ENCODE data around the gene HID1.
"Not testable (repeated sequence)": the region's sequence is repeated elsewhere in the genome, so short reads cannot be mapped to it uniquely, and the experiment has no call there.

Gene HID1

GRCh38 chr17:75006653-75007052 lies 34.1 kb upstream of the HID1 start:
- Mint-ChIP-seq H3K9me3 (no peaks in the 10 kb centered on the region), H3K27me3 (peaks cover 0 to 32% of the 10 kb centered on the region in 2 donors), H3K36me3 (ENCODE audit: insufficient read depth) (no peaks in the 10 kb centered on the region), H3K4me1 (ENCODE audit: low read depth in 2 of 2) (peaks cover 0 to under 1% of the 10 kb centered on the region in 2 donors), H3K27ac (no peak overlapping the region), H3K4me3 (no peak overlapping the region)
- ATAC-seq (replicated peaks) (no peak), DNase-seq (no peak)

- not testable (repeated sequence) for H3K27ac Mint-ChIP-seq; H3K36me3 Mint-ChIP-seq (ENCODE audit: insufficient read depth); H3K4me1 Mint-ChIP-seq (ENCODE audit: low read depth in 2 of 2); ATAC-seq (replicated peaks); DNase-seq; H3K4me3 Mint-ChIP-seq; H3K9me3 Mint-ChIP-seq
- peaks cover 0 to 32% of the 10 kb centered on the region in 2 donors for H3K27me3 Mint-ChIP-seq
These were observed 33.5 kb upstream of the HID1 start for GRCh38 chr17:75006084-75006483.

- peaks cover 0 to 32% of the 10 kb centered on the region in 2 donors for H3K27me3 Mint-ChIP-seq
- DNase-seq = no peak
- peaks cover 4% of the 10 kb centered on the region for H3K36me3 Mint-ChIP-seq (ENCODE audit: insufficient read depth)
- no peaks in the 10 kb centered on the region for H3K4me1 Mint-ChIP-seq (ENCODE audit: low read depth in 2 of 2)
- no peaks in the 10 kb centered on the region for H3K9me3 Mint-ChIP-seq
- H3K4me3 Mint-ChIP-seq = no peak overlapping the region
- no peak overlapping the region for H3K27ac Mint-ChIP-seq
- no peak for ATAC-seq (replicated peaks)
These were observed 32.7 kb upstream of the HID1 start for GRCh38 chr17:75005291-75005690.

GRCh38 chr17:75004371-75004770 lies 31.8 kb upstream of the HID1 start:
- H3K4me3 Mint-ChIP-seq = no peak overlapping the region
- H3K4me1 Mint-ChIP-seq (ENCODE audit: low read depth in 2 of 2) = no peaks in the 10 kb centered on the region
- peaks cover 0 to 32% of the 10 kb centered on the region in 2 donors for H3K27me3 Mint-ChIP-seq
- no peak overlapping the region for H3K27ac Mint-ChIP-seq
- DNase-seq (no peak), ATAC-seq (replicated peaks) (no peak)
- H3K36me3 Mint-ChIP-seq (ENCODE audit: insufficient read depth) = peaks cover 4% of the 10 kb centered on the region
- no peaks in the 10 kb centered on the region for H3K9me3 Mint-ChIP-seq

- DNase-seq = no peak
- H3K36me3 Mint-ChIP-seq (ENCODE audit: insufficient read depth) = peaks cover 4% of the 10 kb centered on the region
- H3K4me1 Mint-ChIP-seq (ENCODE audit: low read depth in 2 of 2) = no peaks in the 10 kb centered on the region
- ATAC-seq (replicated peaks) = no peak
- H3K27me3 Mint-ChIP-seq = peaks cover 0 to 32% of the 10 kb centered on the region in 2 donors
- H3K27ac Mint-ChIP-seq = no peak overlapping the region
- H3K4me3 Mint-ChIP-seq = no peak overlapping the region
- no peaks in the 10 kb centered on the region for H3K9me3 Mint-ChIP-seq
These were observed 31.4 kb upstream of the HID1 start for GRCh38 chr17:75003957-75004355.

GRCh38 chr17:75003070-75003956 lies 30.8 kb upstream of the HID1 start:
- Mint-ChIP-seq H3K27ac (no peak overlapping the region), H3K9me3 (no peaks in the 10 kb centered on the region), H3K4me1 (ENCODE audit: low read depth in 2 of 2) (no peaks in the 10 kb centered on the region), H3K36me3 (ENCODE audit: insufficient read depth) (peaks cover 4% of the 10 kb centered on the region), H3K4me3 (no peak overlapping the region), H3K27me3 (peaks cover 0 to 32% of the 10 kb centered on the region in 2 donors)
- no peak for ATAC-seq (replicated peaks)
- no peak for DNase-seq

- no peak overlapping the region for H3K27ac Mint-ChIP-seq
- H3K9me3 Mint-ChIP-seq = no peaks in the 10 kb centered on the region
- ATAC-seq (replicated peaks) = no peak
- no peak overlapping the region for H3K4me3 Mint-ChIP-seq
- H3K27me3 Mint-ChIP-seq = peaks cover 0 to 32% of the 10 kb centered on the region in 2 donors
- no peak for DNase-seq
- no peaks in the 10 kb centered on the region for H3K4me1 Mint-ChIP-seq (ENCODE audit: low read depth in 2 of 2)
- peaks cover 4% of the 10 kb centered on the region for H3K36me3 Mint-ChIP-seq (ENCODE audit: insufficient read depth)
These were observed 29.6 kb upstream of the HID1 start for GRCh38 chr17:75001915-75002843.

- DNase-seq (no peak), ATAC-seq (replicated peaks) (no peak)
- no peaks in the 10 kb centered on the region for H3K9me3 Mint-ChIP-seq
- peaks cover 4% of the 10 kb centered on the region for H3K36me3 Mint-ChIP-seq (ENCODE audit: insufficient read depth)
- no peak overlapping the region for H3K4me3 Mint-ChIP-seq
- H3K4me1 Mint-ChIP-seq (ENCODE audit: low read depth in 2 of 2) = no peaks in the 10 kb centered on the region
- peaks cover 0 to 21% of the 10 kb centered on the region in 2 donors for H3K27me3 Mint-ChIP-seq
- no peak overlapping the region for H3K27ac Mint-ChIP-seq
These were observed 27.0 kb upstream of the HID1 start for GRCh38 chr17:74999523-74999922.

- Mint-ChIP-seq H3K27me3 (peaks cover 0 to 18% of the 10 kb centered on the region in 2 donors), H3K9me3 (no peaks in the 10 kb centered on the region), H3K4me3 (no peak overlapping the region), H3K36me3 (ENCODE audit: insufficient read depth) (peaks cover 4% of the 10 kb centered on the region), H3K4me1 (ENCODE audit: low read depth in 2 of 2) (no peaks in the 10 kb centered on the region), H3K27ac (no peak overlapping the region)
- no peak for DNase-seq
- ATAC-seq (replicated peaks) = no peak
These were observed 26.2 kb upstream of the HID1 start for GRCh38 chr17:74998783-74999182.

- Mint-ChIP-seq H3K4me1 (ENCODE audit: low read depth in 2 of 2) (no peaks in the 10 kb centered on the region), H3K9me3 (no peaks in the 10 kb centered on the region), H3K36me3 (ENCODE audit: insufficient read depth) (peaks cover under 1% of the 10 kb centered on the region), H3K4me3 (no peak overlapping the region), H3K27ac (no peak overlapping the region), H3K27me3 (peaks cover 0 to 5% of the 10 kb centered on the region in 2 donors)
- DNase-seq = no peak
- ATAC-seq (replicated peaks) = no peak
These were observed 23.3 kb upstream of the HID1 start for GRCh38 chr17:74995847-74996246.

- DNase-seq (no peak), ATAC-seq (replicated peaks) (no peak)
- no peak overlapping the region for H3K27ac Mint-ChIP-seq
These were observed 21.9 kb upstream of the HID1 start for GRCh38 chr17:74994440-74994839.

GRCh38 chr17:74992223-74992622 lies 19.7 kb upstream of the HID1 start:
- Mint-ChIP-seq H3K9me3 (no peaks in the 10 kb centered on the region), H3K4me3 (no peak overlapping the region), H3K27ac (no peak overlapping the region), H3K27me3 (peaks cover 0 to 14% of the 10 kb centered on the region in 2 donors), H3K36me3 (ENCODE audit: insufficient read depth) (no peaks in the 10 kb centered on the region), H3K4me1 (ENCODE audit: low read depth in 2 of 2) (peaks cover under 1 to 1% of the 10 kb centered on the region in 2 donors)
- DNase-seq = no peak
- no peak for ATAC-seq (replicated peaks)

More at GRCh38 chr17:74994440-74994839, 21.9 kb upstream of the HID1 start:
- Mint-ChIP-seq H3K9me3 (no peaks in the 10 kb centered on the region), H3K4me3 (no peak overlapping the region), H3K36me3 (ENCODE audit: insufficient read depth) (no peaks in the 10 kb centered on the region), H3K27me3 (peaks cover 0 to 14% of the 10 kb centered on the region in 2 donors), H3K4me1 (ENCODE audit: low read depth in 2 of 2) (no peaks in the 10 kb centered on the region)

GRCh38 chr17:74990581-74991105 lies 18.1 kb upstream of the HID1 start:
- H3K9me3 Mint-ChIP-seq = no peaks in the 10 kb centered on the region

More at GRCh38 chr17:74990581-74991105, 18.1 kb upstream of the HID1 start:
- DNase-seq (no peak), ATAC-seq (replicated peaks) (no peak)
- Mint-ChIP-seq H3K4me1 (ENCODE audit: low read depth in 2 of 2) (peaks cover 5% of the 10 kb centered on the region in 2 donors), H3K4me3 (no peak overlapping the region), H3K27ac (no peak overlapping the region), H3K27me3 (peaks cover 0 to 8% of the 10 kb centered on the region in 2 donors), H3K36me3 (ENCODE audit: insufficient read depth) (no peaks in the 10 kb centered on the region)
